Measurements from ENCODE around the gene DARS1. TPM values are rescaled to one million over a fixed set of nuclear protein-coding genes. Genes with fewer than 3 reads are reported as not detected.

Gene DARS1
- total and polyA plus RNA-seq, 2 of the 13 experiments (the other 11 are each of a cell fraction or from before 2014, with no cell fraction given) = 149 to 230 TPM

- Histone ChIP-seq H3K27ac (ENCODE audit: extremely low read length, insufficient read depth, low read length) (no peak overlapping the region), H3K9ac (ENCODE audit: insufficient read depth, low read depth, low read length) (no peak overlapping the region), H3K36me3 (replicated peaks in 1 of 2; ENCODE audit: control insufficient read depth in 1 of 2, insufficient read depth in 2 of 2, low read length in 2 of 2) (no peaks in the 10 kb centered on the region), H3K4me2 (ENCODE audit: low read depth, low read length) (no peak overlapping the region), H3K4me1 (ENCODE audit: insufficient read depth, low read length) (no peaks in the 10 kb centered on the region), H3K4me3 (replicated peaks in 1 of 3; ENCODE audit: insufficient read depth in 1 of 3, low read depth in 2 of 3, low read length in 3 of 3) (no peak overlapping the region), H3K27me3 (ENCODE audit: control insufficient read depth in 1 of 2, insufficient read depth in 2 of 2, low read length in 2 of 2) (peaks cover 0 to 7% of the 10 kb centered on the region in 2 experiments; a peak in 2 of 5 replicates), H4K20me1 (ENCODE audit: insufficient read depth, low read length) (no peaks in the 10 kb centered on the region), H3K9me3 (ENCODE audit: low read length) (no peaks in the 10 kb centered on the region), H2AFZ (ENCODE audit: low read length) (no peak overlapping the region), H3K79me2 (ENCODE audit: insufficient read depth, low read length) (no peaks in the 10 kb centered on the region)
- ATAC-seq = no peak
- ChIA-PET POLR2A (no interaction called here), CTCF (ENCODE audit: low intra/inter-chr PET ratio, low total read pairs) (no interaction called here)
- no peak for DNase-seq (ENCODE audit: low spot score)
- in situ Hi-C loops (cut with HindIII; ENCODE audit: extremely low pct_ligation_motif_present, low pct_unique_long_range_greater_than_20kb) = no loop called here
- no TSS peak for BruUV-seq (replicated peaks)
- no peak for FAIRE-seq
- intact Hi-C loops (cut with micrococcal nuclease; ENCODE audit: unreplicated experiment) = no loop called here
- 11% methylated on average over 3 of the region's 3 CpGs for WGBS (ENCODE audit: low lambda C conversion rate)
- TF ChIP-seq ZNF770 (CRISPR knock-in tag; IDR thresholded peaks at IDR 0.05) (no peak), CENPBD1 (CRISPR knock-in tag; IDR thresholded peaks at IDR 0.05; ENCODE audit: borderline replicate concordance, low read depth) (no peak), ZNF746 (CRISPR knock-in tag; IDR thresholded peaks at IDR 0.05) (no peak), MBNL3 (CRISPR knock-in tag; conservative IDR thresholded peaks at IDR 0.05) (no peak), ZBTB40 (IDR thresholded peaks at IDR 0.05) (no peak), ZBTB40 (CRISPR knock-in tag; IDR thresholded peaks at IDR 0.05) (no peak), ZNF484 (CRISPR knock-in tag; IDR thresholded peaks at IDR 0.05; ENCODE audit: borderline replicate concordance, low read depth) (no peak), PAXIP1 (CRISPR knock-in tag; conservative IDR thresholded peaks at IDR 0.05) (no peak), ZNF20 (CRISPR knock-in tag; IDR thresholded peaks at IDR 0.05) (no peak), SATB2 (CRISPR knock-in tag; IDR thresholded peaks at IDR 0.05) (no peak)
These were observed 103.0 kb downstream of the DARS1 start for GRCh38 chr2:135882415-135882814.
